K562 (cell line): Measurements from ENCODE around the gene FKBP1B. TPM values are rescaled to one million over a fixed set of nuclear protein-coding genes. Genes with fewer than 3 reads are reported as not detected.

Source experiments
- ATAC-seq: fragments of 200-7000 bp; cut with Tn5 transposase; 3 replicates; pipeline ENCODE4 v1.9.1; 2020; ENCODE audit warnings: moderate library complexity
- BruUV-seq: library from RNA; stranded (reverse); fragments of 400-500 nt; replicated peaks from 2 replicates; lab custom pipeline; 2021; lab: Mats Ljungman, UMichigan
- CTCF ChIA-PET: fragments of 300-600 bp; formaldehyde crosslinking; extraction: SDS; loops from one replicate; lab custom pipeline; 2021; ENCODE audit warnings: low intra/inter-chr PET ratio; lab: Yijun Ruan, JAX
- POLR2A ChIA-PET: fragments of 300-600, 350-650 bp; sonication (Branson Sonifier 250); formaldehyde crosslinking; extraction: SDS; loops from one replicate; lab custom pipeline; 2021; ENCODE audit warnings: antibody characterized with exemption, inconsistent platforms; lab: Yijun Ruan, JAX
- DNase-seq, 4 experiments: peaks; one replicate each; pipeline versions ENCODE4 v3.0.0 to v3.0.0-alpha.2; 2011 to 2018; ENCODE audit warnings: low spot score in 3 of 4, mixed read lengths in 3 of 4; ENCODE audit errors: extremely low read depth in 1 of 4
- FAIRE-seq: peaks from 2 replicates; lab custom pipeline; 2011; peaks lifted over from hg19 to GRCh38; lab: Jason Lieb, UNC
- H2AFZ ChIP-seq: 2 replicates; pipeline ENCODE4 v1.6.0; 2011; ENCODE audit warnings: low read depth, low read length, control low read depth, inconsistent platforms
- H3K27ac ChIP-seq: fragments of 200-600 bp; 3 replicates; pipeline ENCODE4 v1.8.0; 2011; ENCODE audit warnings: low read depth, mild to moderate bottlenecking, control low read depth, inconsistent platforms, low read length, moderate library complexity, mixed read lengths; ENCODE audit errors: extremely low read depth
- H3K27me3 ChIP-seq, 2 experiments: fragments of 300-600 bp in 1 of 2; 2 replicates in 1 of 2; 3 replicates in 1 of 2; pipeline versions ENCODE4 v1.6.0 to v1.8.0; 2011; ENCODE audit warnings: inconsistent platforms in 2 of 2, low read length in 2 of 2, mild to moderate bottlenecking in 1 of 2, mixed read lengths in 1 of 2, moderate library complexity in 1 of 2; ENCODE audit not compliant: control insufficient read depth in 2 of 2, insufficient read depth in 2 of 2
- H3K36me3 ChIP-seq: fragments of 300-600 bp; 3 replicates; pipeline ENCODE4 v1.8.0; 2011; ENCODE audit warnings: mild to moderate bottlenecking, low read length, inconsistent platforms; ENCODE audit not compliant: control insufficient read depth, insufficient read depth
- H3K4me1 ChIP-seq, 2 experiments: fragments of 200-600 bp in 1 of 2; replicated peaks in 1 of 2; 2 replicates in 1 of 2; 3 replicates in 1 of 2; pipeline versions ENCODE4 v1.5.1 to v1.8.0; 2011; ENCODE audit warnings: inconsistent platforms in 2 of 2, low read length in 2 of 2, mild to moderate bottlenecking in 1 of 2, mixed read lengths in 1 of 2, moderate library complexity in 1 of 2; ENCODE audit not compliant: control insufficient read depth in 2 of 2, insufficient read depth in 2 of 2
- H3K4me2 ChIP-seq: 2 replicates; pipeline ENCODE4 v1.6.1; 2011; ENCODE audit warnings: low read length, control low read depth, inconsistent platforms, mixed read lengths; ENCODE audit not compliant: insufficient read depth
- H3K4me3 ChIP-seq: fragments of 200-600 bp; sonication (generic), shearing (Covaris generic); 2 replicates; pipeline ENCODE4 v1.5.1; 2016; ENCODE audit warnings: control low read depth, inconsistent platforms
- H3K79me2 ChIP-seq: fragments of 200-600 bp; 3 replicates; pipeline ENCODE4 v1.8.0; 2011; ENCODE audit warnings: low read length, inconsistent platforms; ENCODE audit not compliant: control insufficient read depth, insufficient read depth
- H3K9ac ChIP-seq, 2 experiments: 2 replicates each; pipeline versions ENCODE4 v1.6.0 to v1.6.1; 2011; ENCODE audit warnings: low read depth in 2 of 2, low read length in 2 of 2, control low read depth in 1 of 2, inconsistent platforms in 1 of 2, mild to moderate bottlenecking in 1 of 2, mixed read lengths in 1 of 2; ENCODE audit not compliant: insufficient read depth in 1 of 2
- H3K9me1 ChIP-seq: one replicate; pipeline ENCODE4 v1.6.0; 2011; ENCODE audit warnings: inconsistent platforms, mild to moderate bottlenecking, low read length, moderate library complexity; ENCODE audit not compliant: control insufficient read depth, insufficient read depth
- H3K9me3 ChIP-seq: replicated peaks from 2 replicates; pipeline ENCODE4 v1.5.1; 2011; ENCODE audit warnings: low read depth, low read length, inconsistent platforms; ENCODE audit not compliant: control insufficient read depth, insufficient read depth
- H4K20me1 ChIP-seq: replicated peaks from 2 replicates; pipeline ENCODE4 v1.6.1; 2011; ENCODE audit warnings: low read length, inconsistent platforms, mixed read lengths; ENCODE audit not compliant: control insufficient read depth, insufficient read depth
- AFF4 ChIP-seq: sonication (generic); formaldehyde crosslinking; IDR thresholded peaks from 2 replicates; pipeline ENCODE4 v1.8.0; 2023; ENCODE audit warnings: mild to moderate bottlenecking, missing genetic modification reagents
- BMI1 ChIP-seq: fragments of 150-350 bp; IDR thresholded peaks from 2 replicates; pipeline ENCODE4 v1.6.1; 2014; ENCODE audit warnings: low read length
- CEBPG ChIP-seq, 3 experiments: fragments of 200-800 bp in 1 of 3; sonication (Bioruptor generic) in 1 of 3; sonication (generic) in 1 of 3; formaldehyde crosslinking in 1 of 3; IDR thresholded peaks in 2 of 3; conservative IDR thresholded peaks in 1 of 3; 2 replicates each; pipeline versions ENCODE4 v1.6.1 to v1.8.0; 2016 to 2022; ENCODE audit warnings: missing compliant biosample characterization in 2 of 3, missing genetic modification characterization in 2 of 3, mild to moderate bottlenecking in 1 of 3, missing genetic modification reagents in 1 of 3
- COPS2 ChIP-seq: fragments of 450-650 bp; conservative IDR thresholded peaks from 2 replicates; pipeline ENCODE4 v1.6.1; 2016; ENCODE audit warnings: mild to moderate bottlenecking, moderate library complexity
- MTA2 ChIP-seq: fragments of 450-650 bp; IDR thresholded peaks from 2 replicates; pipeline ENCODE4 v1.6.1; 2016; ENCODE audit warnings: low read depth
- NR2C2 ChIP-seq, 2 experiments: fragments of 200-800 bp in 1 of 2; sonication (Bioruptor generic) in 1 of 2; sonication (generic) in 1 of 2; formaldehyde crosslinking in 1 of 2; IDR thresholded peaks; 2 replicates each; pipeline versions ENCODE4 v1.6.1 to v1.8.0; 2016 to 2022; ENCODE audit warnings: mild to moderate bottlenecking in 1 of 2, missing compliant biosample characterization in 1 of 2, missing genetic modification characterization in 1 of 2, missing genetic modification reagents in 1 of 2
- POLR3A ChIP-seq: IDR thresholded peaks from 2 replicates; pipeline ENCODE4 v1.6.1; 2011; ENCODE audit warnings: borderline replicate concordance, mild to moderate bottlenecking, moderate library complexity; ENCODE audit not compliant: insufficient read length, insufficient read depth; ENCODE audit errors: extremely low read depth
- RFX7 ChIP-seq: fragments of 250-450 bp; sonication (Bioruptor Pico); IDR thresholded peaks from 2 replicates; pipeline ENCODE4 v1.5.1; 2021; ENCODE audit warnings: mild to moderate bottlenecking
- SP2 ChIP-seq: IDR thresholded peaks from 2 replicates; pipeline ENCODE4 v1.6.1; 2011; ENCODE audit warnings: mild to moderate bottlenecking, low read depth, low read length, moderate library complexity; ENCODE audit not compliant: poor library complexity, severe bottlenecking; ENCODE audit errors: extremely low read depth
- ZNF143 ChIP-seq: sonication (generic); formaldehyde crosslinking; IDR thresholded peaks from 2 replicates; pipeline ENCODE4 v1.9.0; 2022; ENCODE audit warnings: mild to moderate bottlenecking, missing genetic modification reagents
- WGBS: fragments of 100-300 bp; shearing (Covaris generic); methylation state at CpG from one replicate; pipeline ENCODE4 v1.1.6; 2016; ENCODE audit warnings: low coverage, mixed read lengths; ENCODE audit not compliant: insufficient coverage; ENCODE audit errors: missing lambda C conversion rate; 5-methylcytosine and 5-hydroxymethylcytosine counted together
- in situ Hi-C: fragments of 300-500 bp; cut with MboI; formaldehyde crosslinking; loops from 4 replicates; pipeline ENCODE4 v1.15.0; 2018; ENCODE audit warnings: inconsistent platforms, mixed read lengths
- intact Hi-C: fragments of 100-400 bp; cut with micrococcal nuclease; formaldehyde crosslinking; loops from 2 replicates; pipeline ENCODE4 v1.14.2; 2022
- polyA plus RNA-seq, 8 experiments: library from polyadenylated mRNA; depleted of rRNA in 4 of 8; stranded (reverse) in 5 of 8; unstranded in 3 of 8; fragments of >200 nt; fragmentation: Nextera tagmentation in 2 of 8; fragmentation: Illumina TruSeq in 1 of 8; extraction: Ambion mirVana in 2 of 8; extraction: Trizol in 1 of 8; gene quantifications; 2 replicates each; pipeline versions ENCODE4 v1.2.1 to v1.2.3, GENCODE V29; 2011 to 2014; ENCODE audit warnings: inconsistent platforms in 1 of 8, missing spikeins in 1 of 8
- total RNA-seq, 7 experiments: library from RNA; depleted of rRNA in 6 of 7; stranded (reverse); fragments of >200 nt in 6 of 7; fragmentation: Illumina TruSeq in 2 of 7; extraction: Trizol in 2 of 7; gene quantifications; 2 replicates each; pipeline versions ENCODE4 v1.2.1 to v1.2.3, GENCODE V29; 2011 to 2021; ENCODE audit warnings: low replicate concordance in 1 of 7

FKBP1B gene
- total and polyA plus RNA-seq, 9 of the 15 experiments (the other 6 are each of a cell fraction or from before 2014, with no cell fraction given): 0.58 to 9.4 (median 1.6) TPM

- ChIA-PET POLR2A (no interaction called here), CTCF (no interaction called here)
- no peaks in the 10 kb centered on the region for H3K9me1 ChIP-seq
- H3K9ac ChIP-seq: no peak overlapping the region
- H3K4me1 ChIP-seq: peaks cover 0 to 10% of the 10 kb centered on the region in 2 experiments; a peak in 2 of 5 replicates
- DNase-seq (no peak), FAIRE-seq (no peak), ATAC-seq (no peak; the same call in 2 of the 3 replicates)
- intact Hi-C loops: no loop called here
- no peak overlapping the region for H3K4me2 ChIP-seq
- no peak for TF ChIP-seq ZNF143 (CRISPR knock-in tag)
- no peak for TF ChIP-seq CEBPG (CRISPR knock-in tag; IDR thresholded peaks at IDR 0.05)
- peak in 1 of 2 experiments; percentile 52; a peak in 1 of 4 replicates for TF ChIP-seq CEBPG (tag; conservative IDR thresholded peaks at IDR 0.05 in 1 of 2, IDR thresholded peaks at IDR 0.05 in 1 of 2)
- WGBS: 6% methylated on average over 8 of the region's 8 CpGs
- no peaks in the 10 kb centered on the region for H3K36me3 ChIP-seq
- no peaks in the 10 kb centered on the region; the same call in 1 of the 2 replicates for H4K20me1 ChIP-seq
- no TSS peak for BruUV-seq
- in situ Hi-C loops: no loop called here
- H2AFZ ChIP-seq: no peak overlapping the region
- H3K27ac ChIP-seq: no peak overlapping the region
- H3K27me3 ChIP-seq: peaks cover 10 to 11% of the 10 kb centered on the region in 2 experiments; a peak in 4 of 5 replicates
- H3K9me3 ChIP-seq: no peaks in the 10 kb centered on the region
- no peaks in the 10 kb centered on the region for H3K79me2 ChIP-seq
- no peak overlapping the region for H3K4me3 ChIP-seq
Measured at GRCh38 chr2:24054366-24055010, 4.9 kb downstream of the FKBP1B start.

GRCh38 chr2:24055750-24056149 is 6.2 kb downstream of the FKBP1B start:
- WGBS: 16% methylated on average over 3 of the region's 6 CpGs
- peaks cover 5 to 10% of the 10 kb centered on the region in 2 experiments; a peak in 4 of 5 replicates for H3K27me3 ChIP-seq
- H4K20me1 ChIP-seq: no peaks in the 10 kb centered on the region; the same call in 1 of the 2 replicates
- FAIRE-seq: peak; percentile 35
- no TSS peak for BruUV-seq
- no peak overlapping the region for H2AFZ ChIP-seq
- no peak for DNase-seq
- no peak for ATAC-seq
- H3K4me2 ChIP-seq: no peak overlapping the region
- H3K27ac ChIP-seq: no peak overlapping the region
- no peaks in the 10 kb centered on the region for H3K4me1 ChIP-seq
- ChIA-PET POLR2A (no interaction called here), CTCF (no interaction called here)
- H3K9ac ChIP-seq: no peak overlapping the region
- intact Hi-C loops (no loop called here), in situ Hi-C loops (no loop called here)
- H3K4me3 ChIP-seq: no peak overlapping the region
- H3K36me3 ChIP-seq: no peaks in the 10 kb centered on the region
- no peaks in the 10 kb centered on the region for H3K9me3 ChIP-seq
- no peaks in the 10 kb centered on the region for H3K79me2 ChIP-seq
- no peaks in the 10 kb centered on the region for H3K9me1 ChIP-seq
- TF ChIP-seq NR2C2 (CRISPR knock-in tag; IDR thresholded peaks at IDR 0.05) (no peak), NR2C2 (tag; IDR thresholded peaks at IDR 0.05) (no peak), RFX7 (no peak), COPS2 (no peak), AFF4 (CRISPR knock-in tag) (no peak), MTA2 (no peak), BMI1 (no peak), SP2 (no peak), POLR3A (no peak)
